Central memory CD8-positive, alpha-beta T cell (primary cell): ENCODE results near the gene NAV2.

Source experiments
- ATAC-seq: fragments of 150-1000 bp; cut with Tn5 transposase; replicated peaks from 2 replicates; pipeline ENCODE4 v1.10.0; 2022; ENCODE audit warnings: mild to moderate bottlenecking, moderate FRiP score, moderate number of reproducible peaks; ENCODE audit not compliant: poor library complexity, severe bottlenecking; ENCODE audit errors: extremely low read depth
- DNase-seq, 2 donors: peaks; one replicate each; pipeline ENCODE4 v3.0.0; 2021; ENCODE audit warnings: low spot score in 2 of 2
- H3K27ac Mint-ChIP-seq: one replicate; pipeline ENCODE4 v1.8.0; 2022; ENCODE audit warnings: low read depth, mild to moderate bottlenecking, moderate library complexity, mixed read lengths
- H3K27me3 Mint-ChIP-seq: one replicate; pipeline ENCODE4 v1.8.0; 2022; ENCODE audit warnings: mixed read lengths
- H3K36me3 Mint-ChIP-seq: one replicate; pipeline ENCODE4 v1.8.0; 2022; ENCODE audit warnings: mild to moderate bottlenecking, moderate library complexity, mixed read lengths; ENCODE audit not compliant: insufficient read depth
- H3K4me1 Mint-ChIP-seq: one replicate; pipeline ENCODE4 v1.8.0; 2022; ENCODE audit warnings: mixed read lengths
- H3K4me3 Mint-ChIP-seq: one replicate; pipeline ENCODE4 v1.8.0; 2022; ENCODE audit warnings: mild to moderate bottlenecking, moderate library complexity, mixed read lengths
- H3K9me3 Mint-ChIP-seq: one replicate; pipeline ENCODE4 v1.8.0; 2022; ENCODE audit warnings: mixed read lengths

Gene NAV2

DNA sequence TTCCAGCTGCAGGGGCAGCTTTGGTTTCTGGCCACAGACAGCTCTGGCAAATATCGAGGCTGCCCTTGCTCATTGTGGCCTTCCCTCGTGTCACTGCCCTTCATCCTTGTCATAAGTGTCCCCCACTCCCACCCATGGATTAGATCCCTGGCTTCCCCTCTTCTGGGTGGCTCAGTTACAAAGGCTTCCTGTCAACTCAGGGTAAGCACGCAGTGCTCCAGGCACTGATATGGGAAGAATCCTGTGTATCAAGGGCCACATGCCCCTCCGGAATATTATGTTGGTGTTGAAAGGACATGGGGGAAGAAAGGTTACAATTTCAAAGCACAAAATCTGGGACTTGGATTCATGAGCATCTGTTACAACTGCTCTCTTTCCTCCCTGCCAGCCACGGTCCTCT is 319.5 kb downstream of the NAV2 start:
- no peak overlapping the region for H3K4me3 Mint-ChIP-seq
- H3K36me3 Mint-ChIP-seq = no peaks in the 10 kb centered on the region
- H3K27ac Mint-ChIP-seq = no peak overlapping the region
- H3K27me3 Mint-ChIP-seq = peaks cover 38% of the 10 kb centered on the region
- H3K9me3 Mint-ChIP-seq = no peaks in the 10 kb centered on the region
- no peak for DNase-seq
- no peak for ATAC-seq
- H3K4me1 Mint-ChIP-seq = no peaks in the 10 kb centered on the region

DNA sequence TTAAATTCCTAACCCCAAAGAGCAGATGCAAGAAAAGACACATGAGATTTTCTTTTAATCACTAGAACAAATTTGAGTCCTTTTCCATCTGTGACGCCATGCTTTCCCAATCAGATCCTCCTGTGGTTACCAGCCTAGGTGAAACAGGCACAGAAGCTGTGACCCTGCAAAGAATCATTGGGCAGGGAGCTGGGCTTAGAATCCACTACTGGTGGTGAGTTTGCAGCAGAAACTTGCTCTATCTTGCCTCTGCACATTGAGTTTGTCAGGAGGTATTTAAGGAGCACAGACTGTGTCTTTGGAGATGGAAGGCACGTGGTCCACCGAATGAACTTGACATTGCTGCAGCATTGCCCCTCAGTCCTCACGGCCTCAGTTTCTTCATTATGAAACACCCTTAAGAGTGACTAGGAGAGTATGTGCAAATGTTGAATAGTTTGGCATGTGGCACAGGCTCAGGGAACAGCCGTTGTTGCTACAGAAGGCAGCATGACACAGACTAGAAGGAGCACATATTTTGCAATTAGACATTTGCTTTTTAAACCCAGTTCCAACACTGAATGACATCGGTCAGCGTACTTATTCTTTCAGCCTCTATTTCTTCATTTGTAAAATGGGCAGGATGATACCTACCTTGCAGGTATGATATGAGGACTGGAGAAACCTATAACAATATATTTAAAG is 320.1 kb downstream of the NAV2 start:
- peaks cover 44% of the 10 kb centered on the region for H3K27me3 Mint-ChIP-seq

GRCh38 chr11:20033806-20034205 is 321.2 kb downstream of the NAV2 start:
- H3K27ac Mint-ChIP-seq = no peak overlapping the region
- H3K4me1 Mint-ChIP-seq = no peaks in the 10 kb centered on the region
- H3K9me3 Mint-ChIP-seq = no peaks in the 10 kb centered on the region
- no peak for ATAC-seq
- peaks cover 52% of the 10 kb centered on the region for H3K27me3 Mint-ChIP-seq
- no peaks in the 10 kb centered on the region for H3K36me3 Mint-ChIP-seq
- no peak for DNase-seq
- H3K4me3 Mint-ChIP-seq = no peak overlapping the region

More for the DNA sequence above, 320.1 kb downstream of the NAV2 start:
- no peaks in the 10 kb centered on the region for H3K9me3 Mint-ChIP-seq
- no peak for ATAC-seq
- H3K4me3 Mint-ChIP-seq = no peak overlapping the region
- H3K36me3 Mint-ChIP-seq = no peaks in the 10 kb centered on the region
- H3K4me1 Mint-ChIP-seq = no peaks in the 10 kb centered on the region
- no peak for DNase-seq
- H3K27ac Mint-ChIP-seq = no peak overlapping the region

GRCh38 chr11:20034941-20035340 is 322.3 kb downstream of the NAV2 start:
- H3K4me1 Mint-ChIP-seq = no peaks in the 10 kb centered on the region
- H3K27me3 Mint-ChIP-seq = peaks cover 59% of the 10 kb centered on the region
- no peaks in the 10 kb centered on the region for H3K9me3 Mint-ChIP-seq
- H3K27ac Mint-ChIP-seq = no peak overlapping the region
- no peaks in the 10 kb centered on the region for H3K36me3 Mint-ChIP-seq
- no peak for ATAC-seq
- no peak for DNase-seq
- no peak overlapping the region for H3K4me3 Mint-ChIP-seq

- no peak for ATAC-seq
- no peak overlapping the region for H3K4me3 Mint-ChIP-seq
- no peak for DNase-seq
- no peak overlapping the region for H3K27ac Mint-ChIP-seq
- no peaks in the 10 kb centered on the region for H3K4me1 Mint-ChIP-seq
- H3K27me3 Mint-ChIP-seq = peaks cover 63% of the 10 kb centered on the region
- H3K9me3 Mint-ChIP-seq = no peaks in the 10 kb centered on the region
- H3K36me3 Mint-ChIP-seq = no peaks in the 10 kb centered on the region
These were observed 322.7 kb downstream of the NAV2 start for GRCh38 chr11:20035375-20035700.

DNA sequence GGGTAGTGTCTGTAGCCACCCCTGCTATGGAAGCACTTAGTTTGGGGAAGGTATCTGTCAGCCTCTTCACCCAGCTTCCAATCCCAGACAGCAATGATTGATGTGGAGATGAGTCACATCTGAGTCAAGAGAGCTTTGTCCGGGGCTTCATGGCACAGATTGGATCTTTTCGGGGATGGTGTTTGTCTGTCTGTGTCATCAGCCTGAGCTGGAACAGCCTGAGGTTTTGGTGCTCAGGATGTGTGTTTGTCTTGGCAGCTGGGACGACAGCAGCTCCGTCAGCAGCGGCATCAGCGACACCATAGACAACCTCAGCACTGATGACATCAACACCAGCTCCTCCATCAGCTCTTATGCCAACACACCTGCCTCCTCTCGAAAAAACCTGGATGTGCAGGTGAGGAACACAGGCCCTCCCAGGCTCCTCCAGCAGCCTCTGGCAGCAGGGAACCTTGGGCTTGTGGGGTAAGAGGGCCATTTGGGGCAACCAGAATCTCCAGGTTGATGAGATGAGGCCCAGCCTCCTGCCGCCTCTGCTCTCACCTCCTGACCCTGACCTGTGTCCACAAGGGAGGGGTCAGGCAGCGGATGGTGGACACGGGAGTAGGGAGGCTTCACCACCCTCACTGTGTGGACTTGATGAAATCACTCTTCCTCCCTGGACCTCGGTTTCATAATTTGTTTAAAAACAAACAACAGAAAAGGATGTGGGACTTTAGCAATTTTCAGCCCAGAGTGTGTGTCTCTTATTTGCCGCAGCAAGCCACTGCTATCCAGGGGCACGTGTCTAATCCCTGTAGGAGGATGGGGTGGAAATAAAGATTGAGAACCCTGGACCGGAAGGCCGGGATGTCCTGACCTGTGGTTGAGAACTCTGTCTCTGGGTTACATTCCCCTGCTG is 323.3 kb downstream of the NAV2 start:
- DNase-seq = no peak
- peaks cover 69% of the 10 kb centered on the region for H3K27me3 Mint-ChIP-seq
- ATAC-seq = no peak
- no peak overlapping the region for H3K4me3 Mint-ChIP-seq
- no peaks in the 10 kb centered on the region for H3K4me1 Mint-ChIP-seq
- H3K9me3 Mint-ChIP-seq = no peaks in the 10 kb centered on the region
- H3K36me3 Mint-ChIP-seq = no peaks in the 10 kb centered on the region
- no peak overlapping the region for H3K27ac Mint-ChIP-seq

DNA sequence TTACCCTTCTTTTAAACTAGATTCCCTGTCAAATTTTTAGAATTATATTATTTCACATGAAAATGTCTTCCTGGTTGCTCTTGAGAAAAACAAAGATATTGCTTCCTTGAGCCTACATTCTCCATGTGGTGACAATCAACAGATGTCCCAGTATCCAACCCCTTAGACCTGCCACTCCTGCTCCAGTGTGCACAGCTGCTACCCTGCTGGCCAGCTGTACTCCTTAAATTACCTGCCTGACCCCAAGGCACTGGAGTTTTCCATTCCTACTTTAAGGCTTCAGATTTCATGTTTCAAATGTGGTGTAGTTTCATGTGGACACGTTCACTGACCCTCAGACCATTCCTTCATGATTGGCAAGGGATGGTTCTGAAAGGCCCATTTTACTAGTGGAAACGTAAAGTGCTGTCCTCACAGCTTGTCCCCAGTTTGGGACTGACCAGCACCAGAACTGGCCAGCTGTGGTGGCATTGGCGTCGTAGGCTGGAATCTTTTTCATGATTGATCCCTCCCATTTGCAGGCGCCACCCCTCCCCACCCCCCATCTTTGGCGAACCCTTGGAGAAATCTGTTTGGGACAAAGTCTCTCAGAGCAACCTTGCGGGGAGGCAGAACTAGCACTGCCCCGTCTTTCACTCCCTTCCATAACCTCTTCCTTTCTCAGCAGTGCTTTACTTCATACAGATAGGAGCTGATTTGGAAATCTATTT is 324.1 kb downstream of the NAV2 start:
- Mint-ChIP-seq H3K4me3 (no peak overlapping the region), H3K4me1 (no peaks in the 10 kb centered on the region), H3K9me3 (no peaks in the 10 kb centered on the region), H3K27ac (no peak overlapping the region), H3K36me3 (no peaks in the 10 kb centered on the region), H3K27me3 (peaks cover 72% of the 10 kb centered on the region)
- ATAC-seq = no peak
- DNase-seq = no peak

GRCh38 chr11:20037396-20038153 is 324.9 kb downstream of the NAV2 start:
- peaks cover 73% of the 10 kb centered on the region for H3K27me3 Mint-ChIP-seq
- no peak overlapping the region for H3K4me3 Mint-ChIP-seq
- no peak overlapping the region for H3K27ac Mint-ChIP-seq
- ATAC-seq = no peak
- no peaks in the 10 kb centered on the region for H3K4me1 Mint-ChIP-seq
- DNase-seq = no peak
- no peaks in the 10 kb centered on the region for H3K9me3 Mint-ChIP-seq
- no peaks in the 10 kb centered on the region for H3K36me3 Mint-ChIP-seq

- H3K27ac Mint-ChIP-seq = no peak overlapping the region
- H3K4me3 Mint-ChIP-seq = no peak overlapping the region
- no peaks in the 10 kb centered on the region for H3K9me3 Mint-ChIP-seq
- H3K36me3 Mint-ChIP-seq = no peaks in the 10 kb centered on the region
- H3K27me3 Mint-ChIP-seq = peaks cover 64% of the 10 kb centered on the region
- ATAC-seq (no peak), DNase-seq (no peak)
- H3K4me1 Mint-ChIP-seq = no peaks in the 10 kb centered on the region
These were observed 325.8 kb downstream of the NAV2 start for GRCh38 chr11:20038412-20038811.

GRCh38 chr11:20038972-20039371 is 326.3 kb downstream of the NAV2 start:
- H3K4me1 Mint-ChIP-seq = no peaks in the 10 kb centered on the region
- ATAC-seq (no peak), DNase-seq (no peak)
- H3K27ac Mint-ChIP-seq = no peak overlapping the region
- no peak overlapping the region for H3K4me3 Mint-ChIP-seq
- H3K9me3 Mint-ChIP-seq = no peaks in the 10 kb centered on the region
- H3K27me3 Mint-ChIP-seq = peaks cover 61% of the 10 kb centered on the region
- no peaks in the 10 kb centered on the region for H3K36me3 Mint-ChIP-seq

GRCh38 chr11:20041499-20041898 is 328.9 kb downstream of the NAV2 start:
- Mint-ChIP-seq H3K4me1 (no peaks in the 10 kb centered on the region), H3K9me3 (no peaks in the 10 kb centered on the region), H3K36me3 (peaks cover 4% of the 10 kb centered on the region), H3K4me3 (no peak overlapping the region), H3K27me3 (peaks cover 43% of the 10 kb centered on the region), H3K27ac (no peak overlapping the region)
- ATAC-seq = no peak
- DNase-seq = no peak

- Mint-ChIP-seq H3K9me3 (no peaks in the 10 kb centered on the region), H3K27me3 (peaks cover 36% of the 10 kb centered on the region), H3K27ac (no peak overlapping the region), H3K4me3 (no peak overlapping the region), H3K4me1 (no peaks in the 10 kb centered on the region), H3K36me3 (peaks cover 4% of the 10 kb centered on the region)
- ATAC-seq (no peak), DNase-seq (no peak)
These were observed 329.5 kb downstream of the NAV2 start for GRCh38 chr11:20042045-20042639.
